Hepatocyte (in vitro differentiated cells): Measurements from ENCODE around the gene WNT7B.

Source experiments
- CTCF ChIP-seq: fragments of 200-600 bp; sonication (generic); IDR thresholded peaks from 2 replicates; pipeline ENCODE4 v1.5.1; 2016; ENCODE audit warnings: antibody characterized with exemption, mild to moderate bottlenecking; ENCODE audit not compliant: poor library complexity
- EZH2 ChIP-seq: fragments of 200-600 bp; sonication (generic); IDR thresholded peaks from 2 replicates; pipeline ENCODE4 v1.6.1; 2016; ENCODE audit warnings: antibody characterized with exemption, mild to moderate bottlenecking, borderline replicate concordance
- EZH2phosphoT487 ChIP-seq: fragments of 200-600 bp; sonication (generic); IDR thresholded peaks from one replicate; pipeline ENCODE4 v1.6.1; 2018; ENCODE audit warnings: antibody characterized with exemption, mild to moderate bottlenecking, low read depth, moderate library complexity; ENCODE audit not compliant: unreplicated experiment, severe bottlenecking

- no peak for TF ChIP-seq CTCF
- TF ChIP-seq EZH2phosphoT487 = no peak
- TF ChIP-seq EZH2 = no peak
Measured at GRCh38 chr22:45886540-45886939, 90.4 kb downstream of the WNT7B start.
